Astrocyte (in vitro differentiated cells and primary cell): Measurements from ENCODE around the gene MED27. TPM values are rescaled to one million over a fixed set of nuclear protein-coding genes. Genes with fewer than 3 reads are reported as not detected.
A peak's percentile ranks its signal among the peaks of the same experiment; 100 is the strongest.

ENCODE experiments used
- DNase-seq: peaks from one replicate; pipeline ENCODE4 v3.0.0-alpha.2; 2010; ENCODE audit warnings: low read depth
- FAIRE-seq: peaks from 2 replicates; lab custom pipeline; 2011; peaks lifted over from hg19 to GRCh38; lab: Jason Lieb, UNC
- H2AFZ ChIP-seq: 2 replicates; pipeline ENCODE4 v1.6.0; 2012; ENCODE audit warnings: low read depth, low read length, inconsistent platforms
- H3K27ac ChIP-seq: 2 replicates; pipeline ENCODE4 v1.5.1; 2011; ENCODE audit warnings: low read depth, low read length, inconsistent platforms
- H3K27me3 ChIP-seq: 2 replicates; pipeline ENCODE4 v1.6.0; 2011; ENCODE audit warnings: low read length, inconsistent platforms; ENCODE audit not compliant: insufficient read depth
- H3K36me3 ChIP-seq: 2 replicates; pipeline ENCODE4 v1.5.1; 2011; ENCODE audit warnings: low read length, inconsistent platforms; ENCODE audit not compliant: insufficient read depth
- H3K4me1 ChIP-seq: 2 replicates; pipeline ENCODE4 v1.5.1; 2011; ENCODE audit warnings: low read length, inconsistent platforms; ENCODE audit not compliant: insufficient read depth
- H3K4me2 ChIP-seq: 2 replicates; pipeline ENCODE4 v1.6.0; 2012; ENCODE audit warnings: low read length, inconsistent platforms
- H3K4me3 ChIP-seq: 2 replicates; pipeline ENCODE4 v1.5.1; 2011; ENCODE audit warnings: low read depth, mild to moderate bottlenecking, low read length, inconsistent platforms; ENCODE audit not compliant: insufficient read depth
- H3K79me2 ChIP-seq: 2 replicates; pipeline ENCODE4 v1.6.0; 2012; ENCODE audit warnings: mild to moderate bottlenecking, low read length, inconsistent platforms; ENCODE audit not compliant: insufficient read depth
- H3K9ac ChIP-seq: 2 replicates; pipeline ENCODE4 v1.6.0; 2012; ENCODE audit warnings: mild to moderate bottlenecking, low read length, inconsistent platforms
- H3K9me3 ChIP-seq: 2 replicates; pipeline ENCODE4 v1.5.1; 2012; ENCODE audit warnings: low read depth, mild to moderate bottlenecking, low read length, inconsistent platforms; ENCODE audit not compliant: insufficient read depth
- H4K20me1 ChIP-seq: 2 replicates; pipeline ENCODE4 v1.6.0; 2012; ENCODE audit warnings: low read length, inconsistent platforms; ENCODE audit not compliant: insufficient read depth
- H3K27ac Mint-ChIP-seq: one replicate; pipeline ENCODE4 v1.8.0; 2021; ENCODE audit warnings: mild to moderate bottlenecking, mixed read lengths; ENCODE audit not compliant: unreplicated experiment
- H3K27me3 Mint-ChIP-seq: one replicate; pipeline ENCODE4 v1.8.0; 2021; ENCODE audit warnings: low read depth, mixed read lengths; ENCODE audit not compliant: unreplicated experiment
- H3K36me3 Mint-ChIP-seq: one replicate; pipeline ENCODE4 v1.8.0; 2021; ENCODE audit warnings: low read depth, mixed read lengths; ENCODE audit not compliant: unreplicated experiment
- H3K4me1 Mint-ChIP-seq: one replicate; pipeline ENCODE4 v1.8.0; 2021; ENCODE audit warnings: low read depth, mixed read lengths; ENCODE audit not compliant: unreplicated experiment
- H3K4me3 Mint-ChIP-seq: one replicate; pipeline ENCODE4 v1.8.0; 2021; ENCODE audit warnings: mild to moderate bottlenecking, moderate library complexity, mixed read lengths; ENCODE audit not compliant: unreplicated experiment
- H3K9me3 Mint-ChIP-seq: one replicate; pipeline ENCODE4 v1.8.0; 2021; ENCODE audit warnings: mild to moderate bottlenecking, mixed read lengths; ENCODE audit not compliant: unreplicated experiment
- EZH2 ChIP-seq: IDR thresholded peaks from 2 replicates; pipeline ENCODE4 v1.6.1; 2012; ENCODE audit warnings: mild to moderate bottlenecking, low read length, inconsistent platforms; ENCODE audit not compliant: insufficient read depth
- total RNA-seq: library from RNA; stranded (reverse); gene quantifications from 2 replicates; pipeline ENCODE4 v1.2.1, GENCODE V29; 2021
- TF ChIP-seq, protein P1 (sequence below): IDR thresholded peaks from 2 replicates; pipeline ENCODE4 v1.5.1; 2011; ENCODE audit warnings: low read depth, mild to moderate bottlenecking, inconsistent platforms, low read length, moderate library complexity; ENCODE audit not compliant: insufficient read depth

MED27 gene
- total RNA-seq, 1 donor from 2014 or later: 26.9 TPM

- peaks cover 99% of the 10 kb centered on the region for H4K20me1 ChIP-seq
- no peak for TF ChIP-seq EZH2
- TF ChIP-seq, protein P1, sequence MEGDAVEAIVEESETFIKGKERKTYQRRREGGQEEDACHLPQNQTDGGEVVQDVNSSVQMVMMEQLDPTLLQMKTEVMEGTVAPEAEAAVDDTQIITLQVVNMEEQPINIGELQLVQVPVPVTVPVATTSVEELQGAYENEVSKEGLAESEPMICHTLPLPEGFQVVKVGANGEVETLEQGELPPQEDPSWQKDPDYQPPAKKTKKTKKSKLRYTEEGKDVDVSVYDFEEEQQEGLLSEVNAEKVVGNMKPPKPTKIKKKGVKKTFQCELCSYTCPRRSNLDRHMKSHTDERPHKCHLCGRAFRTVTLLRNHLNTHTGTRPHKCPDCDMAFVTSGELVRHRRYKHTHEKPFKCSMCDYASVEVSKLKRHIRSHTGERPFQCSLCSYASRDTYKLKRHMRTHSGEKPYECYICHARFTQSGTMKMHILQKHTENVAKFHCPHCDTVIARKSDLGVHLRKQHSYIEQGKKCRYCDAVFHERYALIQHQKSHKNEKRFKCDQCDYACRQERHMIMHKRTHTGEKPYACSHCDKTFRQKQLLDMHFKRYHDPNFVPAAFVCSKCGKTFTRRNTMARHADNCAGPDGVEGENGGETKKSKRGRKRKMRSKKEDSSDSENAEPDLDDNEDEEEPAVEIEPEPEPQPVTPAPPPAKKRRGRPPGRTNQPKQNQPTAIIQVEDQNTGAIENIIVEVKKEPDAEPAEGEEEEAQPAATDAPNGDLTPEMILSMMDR: no peak
- H3K79me2 ChIP-seq: peaks cover 87% of the 10 kb centered on the region
- Mint-ChIP-seq H3K27me3 (no peaks in the 10 kb centered on the region), H3K9me3 (no peaks in the 10 kb centered on the region), H3K27ac (peak overlapping the region; percentile 85), H3K4me1 (peaks cover 24% of the 10 kb centered on the region), H3K4me3 (no peak overlapping the region), H3K36me3 (peaks cover 11% of the 10 kb centered on the region)
- DNase-seq (no peak), FAIRE-seq (no peak)
- H3K4me3 ChIP-seq: no peak overlapping the region
- H3K9me3 ChIP-seq: no peaks in the 10 kb centered on the region
- no peak overlapping the region for H3K9ac ChIP-seq
- H3K4me1 ChIP-seq: peaks cover 13% of the 10 kb centered on the region
- H2AFZ ChIP-seq: no peak overlapping the region
- H3K4me2 ChIP-seq: no peak overlapping the region
- H3K27me3 ChIP-seq: no peaks in the 10 kb centered on the region
- no peak overlapping the region for H3K27ac ChIP-seq
- no peaks in the 10 kb centered on the region for H3K36me3 ChIP-seq
Measured at GRCh38 chr9:132068605-132069004, 11.1 kb downstream of the MED27 start.

GRCh38 chr9:132066511-132066910 lies 13.2 kb downstream of the MED27 start:
- peaks cover 100% of the 10 kb centered on the region for H4K20me1 ChIP-seq
- H3K4me1 ChIP-seq: peaks cover 13% of the 10 kb centered on the region
- TF ChIP-seq, protein P1: no peak
- TF ChIP-seq EZH2: no peak
- H3K79me2 ChIP-seq: peaks cover 85% of the 10 kb centered on the region
- no peak overlapping the region for H3K4me3 ChIP-seq
- H3K36me3 ChIP-seq: no peaks in the 10 kb centered on the region
- no peak overlapping the region for H3K4me3 Mint-ChIP-seq
- no peaks in the 10 kb centered on the region for H3K27me3 Mint-ChIP-seq
- H3K4me2 ChIP-seq: no peak overlapping the region
- H3K9me3 ChIP-seq: no peaks in the 10 kb centered on the region
- FAIRE-seq (no peak), DNase-seq (no peak)
- no peaks in the 10 kb centered on the region for H3K9me3 Mint-ChIP-seq
- peaks cover 24% of the 10 kb centered on the region for H3K4me1 Mint-ChIP-seq
- no peak overlapping the region for H3K27ac ChIP-seq
- H3K36me3 Mint-ChIP-seq: peaks cover 16% of the 10 kb centered on the region
- H3K27me3 ChIP-seq: no peaks in the 10 kb centered on the region
- H3K27ac Mint-ChIP-seq: no peak overlapping the region
- no peak overlapping the region for H2AFZ ChIP-seq
- no peak overlapping the region for H3K9ac ChIP-seq

- DNase-seq (no peak), FAIRE-seq (no peak)
- Mint-ChIP-seq H3K27ac (no peak overlapping the region), H3K27me3 (no peaks in the 10 kb centered on the region), H3K36me3 (peaks cover 16% of the 10 kb centered on the region), H3K4me1 (peaks cover 24% of the 10 kb centered on the region), H3K9me3 (no peaks in the 10 kb centered on the region), H3K4me3 (no peak overlapping the region)
- Histone ChIP-seq H3K36me3 (no peaks in the 10 kb centered on the region), H3K27ac (no peak overlapping the region), H3K9ac (no peak overlapping the region), H2AFZ (no peak overlapping the region), H3K79me2 (peaks cover 85% of the 10 kb centered on the region), H4K20me1 (peaks cover 99% of the 10 kb centered on the region), H3K4me2 (no peak overlapping the region), H3K27me3 (no peaks in the 10 kb centered on the region), H3K4me1 (peaks cover 13% of the 10 kb centered on the region), H3K9me3 (no peaks in the 10 kb centered on the region), H3K4me3 (no peak overlapping the region)
- TF ChIP-seq EZH2: no peak
- TF ChIP-seq, protein P1: no peak
Measured at GRCh38 chr9:132066057-132066456, 13.6 kb downstream of the MED27 start.
